OCI-LY3 (cell line): ENCODE data around the gene ARMH3.

Source experiments
- H2AFZ ChIP-seq: fragments of 200-600, 300-600 bp; shearing (Covaris generic); 2 replicates; pipeline ENCODE4 v1.6.0; 2014; ENCODE audit warnings: antibody characterized with exemption, low read depth, low read length
- H3K27ac ChIP-seq: fragments of 200-600, 300-600 bp; sonication (generic); 2 replicates; pipeline ENCODE4 v1.5.1; 2014; ENCODE audit warnings: mild to moderate bottlenecking, low read length, moderate library complexity, mixed read lengths
- H3K27me3 ChIP-seq: fragments of 200-600, 300-600 bp; sonication (generic); 2 replicates; pipeline ENCODE4 v1.6.1; 2014; ENCODE audit warnings: low read depth, low read length, mixed read lengths
- H3K36me3 ChIP-seq: fragments of 200-600, 300-600 bp; sonication (generic); replicated peaks from 2 replicates; pipeline ENCODE3; 2014; ENCODE audit warnings: low read depth, low read length, mixed read lengths
- H3K4me1 ChIP-seq: fragments of 300-600, 200-600 bp; sonication (generic); 2 replicates; pipeline ENCODE4 v1.6.1; 2014; ENCODE audit warnings: low read length, mixed read lengths
- H3K4me2 ChIP-seq: fragments of 200-600, 300-600 bp; sonication (generic); 2 replicates; pipeline ENCODE4 v1.6.1; 2014; ENCODE audit warnings: low read length, mixed read lengths
- H3K4me3 ChIP-seq: fragments of 300-600, 200-600 bp; sonication (generic); 2 replicates; pipeline ENCODE4 v1.5.1; 2014; ENCODE audit warnings: antibody characterized with exemption, mild to moderate bottlenecking, low read length, moderate library complexity
- H3K79me2 ChIP-seq: fragments of 300-600, 200-600 bp; shearing (Covaris generic); 2 replicates; pipeline ENCODE4 v1.6.1; 2014; ENCODE audit warnings: mild to moderate bottlenecking, low read length, mixed read lengths
- H3K9ac ChIP-seq: fragments of 300-600, 200-600 bp; shearing (Covaris generic); 2 replicates; pipeline ENCODE4 v1.6.0; 2014; ENCODE audit warnings: mild to moderate bottlenecking, low read length, moderate library complexity
- H3K9me3 ChIP-seq: fragments of 200-600, 300-600 bp; shearing (Covaris generic); 2 replicates; pipeline ENCODE4 v1.6.1; 2014; ENCODE audit warnings: low read length, mixed read lengths; ENCODE audit not compliant: insufficient read depth
- H4K20me1 ChIP-seq: fragments of 200-600, 300-600 bp; sonication (generic); 2 replicates; pipeline ENCODE4 v1.6.1; 2016; ENCODE audit warnings: low read length, mixed read lengths; ENCODE audit not compliant: insufficient read depth
- EZH2phosphoT487 ChIP-seq: fragments of 200-600 bp; shearing (Covaris generic); IDR thresholded peaks from 2 replicates; pipeline ENCODE4 v1.6.1; 2018; ENCODE audit warnings: antibody characterized with exemption, mixed run types, low read depth
- TF ChIP-seq, protein P1 (sequence below): fragments of 200-600, 300-600 bp; sonication (generic); IDR thresholded peaks from 2 replicates; pipeline ENCODE4 v1.5.1; 2014; ENCODE audit warnings: antibody characterized with exemption, low read length, low read depth

The ARMH3 gene

DNA sequence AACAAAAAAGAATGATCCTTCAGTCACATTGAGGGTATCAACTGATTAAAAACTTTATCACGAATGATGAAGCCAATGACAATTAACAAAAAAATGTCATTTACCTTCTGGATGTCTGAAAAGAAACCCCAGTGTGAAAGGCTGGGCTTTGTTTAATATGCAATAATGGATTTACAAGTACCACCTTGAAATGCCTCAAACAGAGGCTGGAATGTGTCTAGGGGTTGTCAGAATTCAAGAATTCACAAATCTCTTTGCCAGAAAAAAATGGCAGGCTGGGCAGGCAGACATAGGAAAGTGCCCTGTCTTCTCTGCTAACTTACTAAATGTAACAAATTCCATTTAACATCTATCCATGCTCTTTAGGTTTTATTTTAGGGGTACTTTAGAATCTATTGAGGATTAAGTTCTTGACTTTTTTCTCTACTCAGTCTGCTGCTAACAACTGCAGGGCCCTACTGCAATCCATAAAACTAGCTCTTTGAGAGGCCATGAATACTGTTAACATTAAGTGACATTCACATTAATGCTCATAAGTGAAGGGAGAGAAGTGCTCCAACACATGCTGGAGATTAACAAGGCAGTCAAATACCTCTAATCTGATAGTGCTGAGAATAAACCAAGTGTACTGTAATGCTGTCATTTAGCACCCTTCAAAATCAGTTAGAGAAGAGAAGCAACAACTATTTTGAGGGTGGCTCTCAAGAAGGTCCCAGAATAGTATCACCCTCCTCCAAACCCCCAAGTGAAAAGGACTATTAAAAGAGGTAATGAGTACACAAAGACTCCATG, 169.3 kb downstream of the ARMH3 start:
- Histone ChIP-seq H3K4me2 (no peak overlapping the region), H3K9ac (no peak overlapping the region), H2AFZ (no peak overlapping the region)

DNA sequence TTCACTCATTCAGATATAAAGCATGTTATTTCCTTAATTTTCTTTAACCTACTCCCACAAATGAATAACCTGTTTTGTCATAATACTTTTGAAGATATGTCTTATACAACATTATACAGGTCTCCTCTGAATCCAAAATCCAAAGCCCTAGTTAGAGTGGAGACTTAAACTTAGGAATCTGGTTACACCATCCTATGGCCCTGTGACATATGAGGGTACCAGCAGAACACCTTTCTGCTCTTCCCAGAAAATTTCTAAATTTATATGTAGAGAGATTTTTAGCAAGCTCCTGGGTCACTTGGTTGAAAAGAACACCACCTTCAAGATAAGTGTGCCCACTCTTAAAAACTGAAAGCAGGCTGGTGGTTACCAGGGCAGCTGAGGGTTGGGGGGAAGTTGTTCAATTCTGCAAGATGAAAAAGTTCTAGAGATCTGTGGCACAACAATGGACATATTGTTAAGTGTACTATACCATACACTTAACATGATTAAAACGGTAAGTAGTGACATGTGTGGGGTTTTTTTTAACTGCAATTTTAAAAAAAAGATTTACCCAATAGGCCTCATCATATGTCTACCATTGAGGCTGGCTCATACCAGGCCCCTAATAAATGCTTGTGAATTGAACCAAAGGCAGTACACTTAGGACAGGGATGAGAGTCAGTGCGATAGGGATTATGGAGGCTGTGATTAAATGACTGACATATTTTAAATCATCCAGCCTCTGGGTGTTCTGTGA, 174.8 kb downstream of the ARMH3 start:
- Histone ChIP-seq H3K9ac (no peak overlapping the region), H3K4me1 (no peaks in the 10 kb centered on the region), H3K27me3 (no peaks in the 10 kb centered on the region), H3K36me3 (no peaks in the 10 kb centered on the region), H3K27ac (no peak overlapping the region), H3K9me3 (no peaks in the 10 kb centered on the region), H4K20me1 (no peaks in the 10 kb centered on the region), H3K79me2 (no peaks in the 10 kb centered on the region), H3K4me2 (no peak overlapping the region), H3K4me3 (no peak overlapping the region), H2AFZ (no peak overlapping the region)
- TF ChIP-seq EZH2phosphoT487, result no peak
- TF ChIP-seq, protein P1, sequence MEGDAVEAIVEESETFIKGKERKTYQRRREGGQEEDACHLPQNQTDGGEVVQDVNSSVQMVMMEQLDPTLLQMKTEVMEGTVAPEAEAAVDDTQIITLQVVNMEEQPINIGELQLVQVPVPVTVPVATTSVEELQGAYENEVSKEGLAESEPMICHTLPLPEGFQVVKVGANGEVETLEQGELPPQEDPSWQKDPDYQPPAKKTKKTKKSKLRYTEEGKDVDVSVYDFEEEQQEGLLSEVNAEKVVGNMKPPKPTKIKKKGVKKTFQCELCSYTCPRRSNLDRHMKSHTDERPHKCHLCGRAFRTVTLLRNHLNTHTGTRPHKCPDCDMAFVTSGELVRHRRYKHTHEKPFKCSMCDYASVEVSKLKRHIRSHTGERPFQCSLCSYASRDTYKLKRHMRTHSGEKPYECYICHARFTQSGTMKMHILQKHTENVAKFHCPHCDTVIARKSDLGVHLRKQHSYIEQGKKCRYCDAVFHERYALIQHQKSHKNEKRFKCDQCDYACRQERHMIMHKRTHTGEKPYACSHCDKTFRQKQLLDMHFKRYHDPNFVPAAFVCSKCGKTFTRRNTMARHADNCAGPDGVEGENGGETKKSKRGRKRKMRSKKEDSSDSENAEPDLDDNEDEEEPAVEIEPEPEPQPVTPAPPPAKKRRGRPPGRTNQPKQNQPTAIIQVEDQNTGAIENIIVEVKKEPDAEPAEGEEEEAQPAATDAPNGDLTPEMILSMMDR, result no peak

More for the DNA sequence above, 169.3 kb downstream of the ARMH3 start:
- no peaks in the 10 kb centered on the region for H3K9me3 ChIP-seq
- peaks cover 27% of the 10 kb centered on the region for H3K4me1 ChIP-seq
- H3K27ac ChIP-seq, result no peak overlapping the region
- H3K79me2 ChIP-seq, result no peaks in the 10 kb centered on the region
- TF ChIP-seq EZH2phosphoT487, result no peak
- TF ChIP-seq, protein P1, result no peak
- H3K27me3 ChIP-seq, result no peaks in the 10 kb centered on the region
- H3K4me3 ChIP-seq, result no peak overlapping the region
- no peaks in the 10 kb centered on the region for H3K36me3 ChIP-seq
- H4K20me1 ChIP-seq, result no peaks in the 10 kb centered on the region

DNA sequence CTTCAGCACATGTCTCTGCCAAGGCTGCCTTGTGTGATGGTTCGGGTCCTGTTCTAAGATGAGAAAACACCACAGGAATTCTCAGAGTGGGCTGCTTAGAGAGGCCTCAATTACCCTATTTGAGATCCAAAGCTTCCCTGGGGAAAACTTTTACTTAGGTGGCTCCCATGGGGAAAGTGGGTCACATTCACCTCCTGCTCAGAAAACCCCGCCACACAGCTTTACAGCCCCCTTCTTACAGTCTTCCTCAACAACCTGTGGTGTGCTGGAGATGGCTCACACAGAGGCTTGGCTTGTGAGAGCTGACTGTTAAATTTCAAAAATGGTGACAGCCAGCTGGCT, 175.8 kb downstream of the ARMH3 start:
- Histone ChIP-seq H3K9me3 (no peaks in the 10 kb centered on the region), H3K27me3 (no peaks in the 10 kb centered on the region), H4K20me1 (no peaks in the 10 kb centered on the region), H3K79me2 (no peaks in the 10 kb centered on the region), H3K4me3 (no peak overlapping the region), H3K4me1 (peaks cover 3% of the 10 kb centered on the region; the same call in 1 of the 2 replicates), H2AFZ (no peak overlapping the region), H3K4me2 (no peak overlapping the region), H3K9ac (no peak overlapping the region), H3K36me3 (no peaks in the 10 kb centered on the region), H3K27ac (no peak overlapping the region)
- TF ChIP-seq EZH2phosphoT487, result no peak
- TF ChIP-seq, protein P1, result no peak

DNA sequence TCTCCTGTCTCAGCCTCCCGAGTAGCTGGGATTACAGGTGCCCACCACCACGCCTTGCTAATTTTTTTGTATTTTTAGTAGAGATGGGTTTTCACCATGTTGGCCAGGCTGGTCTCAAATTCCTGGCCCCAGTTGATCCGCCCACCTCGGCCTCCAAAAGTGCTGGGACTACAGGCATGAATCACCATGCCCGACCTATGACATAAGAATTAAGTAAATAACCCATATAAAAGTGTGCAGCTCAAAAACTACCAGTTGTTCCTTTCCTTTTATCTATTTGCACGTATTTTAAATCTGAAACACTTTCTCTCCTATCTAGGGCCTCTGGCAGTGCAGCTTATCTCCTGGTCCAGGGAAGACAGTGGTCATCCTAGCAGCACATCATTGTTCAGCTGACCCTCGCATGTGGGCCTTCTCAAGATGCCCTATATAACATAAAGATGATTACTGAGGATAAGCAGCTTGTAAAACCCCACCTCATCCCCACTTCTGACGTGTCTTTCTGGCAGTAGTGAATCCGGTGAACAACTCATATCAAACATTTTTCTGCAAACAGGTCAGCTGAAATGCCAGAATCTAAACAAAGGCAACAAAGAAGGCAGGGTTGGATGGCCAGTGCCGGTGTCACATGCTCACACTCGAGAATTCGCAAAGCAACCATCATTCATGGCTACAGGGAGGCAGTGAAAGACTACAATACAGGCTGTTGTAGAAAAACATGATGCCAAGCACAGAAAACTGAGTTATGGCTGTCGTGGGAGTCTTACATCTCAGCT, 176.3 kb downstream of the ARMH3 start:
- Histone ChIP-seq H4K20me1 (no peaks in the 10 kb centered on the region), H3K4me3 (no peak overlapping the region), H3K36me3 (no peaks in the 10 kb centered on the region), H3K9me3 (no peaks in the 10 kb centered on the region), H2AFZ (no peak overlapping the region), H3K4me1 (peaks cover 6% of the 10 kb centered on the region; the same call in 1 of the 2 replicates), H3K79me2 (no peaks in the 10 kb centered on the region), H3K27me3 (no peaks in the 10 kb centered on the region), H3K4me2 (no peak overlapping the region), H3K27ac (no peak overlapping the region), H3K9ac (no peak overlapping the region)
- TF ChIP-seq, protein P1, result no peak
- no peak for TF ChIP-seq EZH2phosphoT487
